Dedifferentiated amniotic fluid mesenchymal stem cell (primary cell): Measurements from ENCODE around the gene MYADM.

Source experiments
- DNase-seq: peaks from one replicate; pipeline ENCODE4 v3.0.0-alpha.2; 2016; ENCODE audit errors: extremely low spot score

The MYADM gene

GRCh38 chr19:53885036-53885435 lies 17.4 kb downstream of the MYADM start:
- no peak for DNase-seq

- DNase-seq, result no peak
Observed at GRCh38 chr19:53892301-53892980, 24.8 kb downstream of the MYADM start.

- DNase-seq, result no peak
Observed at GRCh38 chr19:53892981-53893325, 25.3 kb downstream of the MYADM start.

- no peak for DNase-seq
Observed at GRCh38 chr19:53894707-53895106, 27.0 kb downstream of the MYADM start.

- DNase-seq, result no peak
Observed at GRCh38 chr19:53896682-53897081, 29.0 kb downstream of the MYADM start.

- no peak for DNase-seq
Observed at GRCh38 chr19:53897459-53897858, 29.8 kb downstream of the MYADM start.

GRCh38 chr19:53898166-53898565 lies 30.5 kb downstream of the MYADM start:
- no peak for DNase-seq

- DNase-seq, result no peak
Observed at GRCh38 chr19:53898636-53899341, 31.1 kb downstream of the MYADM start.

GRCh38 chr19:53900191-53900860 lies 32.6 kb downstream of the MYADM start:
- DNase-seq, result no peak

- DNase-seq, result no peak
Observed at GRCh38 chr19:53903055-53903680, 35.5 kb downstream of the MYADM start.

- DNase-seq, result no peak
Observed at GRCh38 chr19:53904909-53905308, 37.2 kb downstream of the MYADM start.

- no peak for DNase-seq
Observed at GRCh38 chr19:53905787-53906186, 38.1 kb downstream of the MYADM start.

GRCh38 chr19:53906211-53907192 lies 38.8 kb downstream of the MYADM start:
- no peak for DNase-seq

GRCh38 chr19:53907193-53907581 lies 39.5 kb downstream of the MYADM start:
- no peak for DNase-seq

- DNase-seq, result no peak
Observed at GRCh38 chr19:53907690-53908089, 40.0 kb downstream of the MYADM start.

- DNase-seq, result no peak
Observed at GRCh38 chr19:53908106-53908934, 40.6 kb downstream of the MYADM start.

GRCh38 chr19:53908935-53909415 lies 41.3 kb downstream of the MYADM start, which contains the start of gene CACNG7:
Gene CACNG7, plus strand, starts transcription at chr19:53909278. Its CDS starts 3,554 bp downstream, at chr19:53912832.
- DNase-seq, result no peak

GRCh38 chr19:53909471-53910169 lies 41.9 kb downstream of the MYADM start:
- no peak for DNase-seq

GRCh38 chr19:53910170-53910518 lies 42.5 kb downstream of the MYADM start:
- DNase-seq, result no peak

- no peak for DNase-seq
Observed at GRCh38 chr19:53912653-53913052, 45.0 kb downstream of the MYADM start.
